ENCODE measurements around the gene SUGP2.
"Not testable (repeated sequence)": the region's sequence is repeated elsewhere in the genome, so short reads cannot be mapped to it uniquely, and the experiment has no call there.

Gene SUGP2

DNA sequence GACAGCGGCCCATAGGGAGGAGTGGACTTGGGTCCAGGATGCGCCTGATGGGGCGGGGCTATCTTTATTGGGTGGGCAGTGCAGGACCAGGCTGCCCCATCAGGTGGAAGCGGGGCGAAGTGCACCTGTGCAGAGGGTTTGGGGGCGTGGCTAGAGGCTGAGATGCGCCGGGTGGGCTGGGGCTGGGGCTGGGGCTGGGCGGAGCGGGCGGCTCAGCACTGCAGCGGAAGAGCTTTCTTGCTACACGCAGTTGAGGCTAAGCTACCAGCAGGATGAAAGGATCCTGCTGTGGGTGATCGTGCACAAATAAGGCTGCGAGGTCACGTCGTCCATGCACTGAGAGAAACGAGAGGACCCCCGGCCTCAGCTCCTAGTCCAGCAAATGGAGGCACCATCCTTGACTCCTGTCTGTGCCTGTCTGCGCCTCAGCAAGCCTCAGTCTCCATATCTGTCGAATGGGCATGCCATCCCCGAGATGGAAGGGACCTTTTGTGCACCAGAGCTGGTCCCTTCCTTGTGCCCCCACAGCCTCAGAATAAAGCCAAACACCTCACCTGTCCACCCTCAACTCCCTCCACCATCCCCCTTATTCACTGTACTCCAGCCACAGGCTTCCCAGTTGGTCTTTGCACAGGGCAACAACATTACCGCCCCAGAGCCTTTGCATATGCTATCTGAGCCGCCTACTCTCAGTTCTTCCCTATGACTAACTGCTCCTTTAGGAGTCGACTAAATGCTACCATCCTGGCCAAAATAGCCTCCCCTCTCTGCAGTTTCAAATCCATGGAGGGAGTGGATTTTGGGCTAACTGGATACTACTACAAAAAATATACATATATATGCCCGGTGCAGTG is 71.3 kb downstream of the SUGP2 start:
- H3K4me3 ChIP-seq (ENCODE audit: low read depth, low read length): no peak overlapping the region
- TF ChIP-seq, protein P1, sequence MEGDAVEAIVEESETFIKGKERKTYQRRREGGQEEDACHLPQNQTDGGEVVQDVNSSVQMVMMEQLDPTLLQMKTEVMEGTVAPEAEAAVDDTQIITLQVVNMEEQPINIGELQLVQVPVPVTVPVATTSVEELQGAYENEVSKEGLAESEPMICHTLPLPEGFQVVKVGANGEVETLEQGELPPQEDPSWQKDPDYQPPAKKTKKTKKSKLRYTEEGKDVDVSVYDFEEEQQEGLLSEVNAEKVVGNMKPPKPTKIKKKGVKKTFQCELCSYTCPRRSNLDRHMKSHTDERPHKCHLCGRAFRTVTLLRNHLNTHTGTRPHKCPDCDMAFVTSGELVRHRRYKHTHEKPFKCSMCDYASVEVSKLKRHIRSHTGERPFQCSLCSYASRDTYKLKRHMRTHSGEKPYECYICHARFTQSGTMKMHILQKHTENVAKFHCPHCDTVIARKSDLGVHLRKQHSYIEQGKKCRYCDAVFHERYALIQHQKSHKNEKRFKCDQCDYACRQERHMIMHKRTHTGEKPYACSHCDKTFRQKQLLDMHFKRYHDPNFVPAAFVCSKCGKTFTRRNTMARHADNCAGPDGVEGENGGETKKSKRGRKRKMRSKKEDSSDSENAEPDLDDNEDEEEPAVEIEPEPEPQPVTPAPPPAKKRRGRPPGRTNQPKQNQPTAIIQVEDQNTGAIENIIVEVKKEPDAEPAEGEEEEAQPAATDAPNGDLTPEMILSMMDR (IDR thresholded peaks at IDR 0.05; ENCODE audit: low read depth, low read length): no peak

DNA sequence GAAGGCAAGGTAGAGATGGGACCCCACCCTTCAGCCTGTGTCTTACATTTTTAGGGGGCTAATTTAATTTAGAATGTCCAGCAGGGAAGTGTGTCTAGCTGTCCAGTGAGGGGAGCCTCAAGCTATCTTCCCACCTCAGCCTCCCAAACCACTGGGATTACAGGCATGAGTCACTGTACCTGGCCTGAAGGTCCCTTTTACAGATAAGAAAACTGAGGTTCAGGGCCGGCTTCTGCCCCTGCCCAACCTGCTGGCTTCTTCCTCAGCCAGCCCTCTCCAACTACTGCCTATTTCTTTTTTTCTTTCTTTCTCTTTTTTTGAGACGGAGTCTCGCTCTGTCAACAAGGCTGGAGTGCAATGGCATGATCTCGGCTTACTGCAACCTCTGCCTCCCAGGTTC is 72.9 kb downstream of the SUGP2 start:
- TF ChIP-seq, protein P1 (IDR thresholded peaks at IDR 0.05; ENCODE audit: low read depth, low read length): no peak
- H3K4me3 ChIP-seq (ENCODE audit: low read depth, low read length): no peak overlapping the region

DNA sequence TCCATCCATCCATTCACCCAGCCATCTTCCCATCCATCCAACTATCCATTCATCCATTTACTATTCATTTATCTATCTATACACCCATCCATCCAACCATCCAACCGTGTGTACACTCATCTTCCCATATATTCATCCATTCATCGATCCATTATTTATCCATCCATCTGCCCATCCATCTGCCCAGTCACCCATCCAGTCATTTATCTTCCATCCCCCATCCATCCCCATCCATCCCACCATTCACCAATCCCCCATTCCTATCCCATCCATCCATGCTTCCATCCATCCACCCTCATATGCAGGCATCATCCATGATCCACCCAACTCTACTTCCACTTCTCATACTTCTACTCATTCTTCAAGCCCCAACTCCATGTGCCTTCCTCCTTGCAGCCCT is 78.3 kb downstream of the SUGP2 start:
- TF ChIP-seq, protein P1 (IDR thresholded peaks at IDR 0.05; ENCODE audit: low read depth, low read length): no peak

DNA sequence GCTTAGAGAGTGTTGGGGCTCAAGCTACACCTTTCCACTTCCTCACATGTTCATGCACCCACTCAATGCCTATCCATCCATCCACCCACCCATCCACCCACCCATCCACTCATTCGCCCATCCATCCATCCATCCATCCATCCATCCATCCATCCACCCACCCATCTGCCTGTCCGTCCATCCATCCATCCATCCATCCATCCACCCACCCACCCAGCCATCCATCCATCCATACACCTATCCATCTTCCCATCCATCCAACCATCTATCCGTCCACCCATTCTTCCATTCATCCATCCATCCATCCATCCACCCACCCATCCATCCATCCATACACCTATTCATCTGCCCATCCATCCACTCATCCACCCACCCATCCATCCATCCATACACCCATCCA is 79.2 kb downstream of the SUGP2 start:
- TF ChIP-seq, protein P1 (IDR thresholded peaks at IDR 0.05; ENCODE audit: low read depth, low read length): no peak
- no peak overlapping the region for H3K4me3 ChIP-seq (ENCODE audit: low read depth, low read length)

More for the DNA sequence above, 78.3 kb downstream of the SUGP2 start:
- no peak overlapping the region for H3K4me3 ChIP-seq (ENCODE audit: low read depth, low read length)

DNA sequence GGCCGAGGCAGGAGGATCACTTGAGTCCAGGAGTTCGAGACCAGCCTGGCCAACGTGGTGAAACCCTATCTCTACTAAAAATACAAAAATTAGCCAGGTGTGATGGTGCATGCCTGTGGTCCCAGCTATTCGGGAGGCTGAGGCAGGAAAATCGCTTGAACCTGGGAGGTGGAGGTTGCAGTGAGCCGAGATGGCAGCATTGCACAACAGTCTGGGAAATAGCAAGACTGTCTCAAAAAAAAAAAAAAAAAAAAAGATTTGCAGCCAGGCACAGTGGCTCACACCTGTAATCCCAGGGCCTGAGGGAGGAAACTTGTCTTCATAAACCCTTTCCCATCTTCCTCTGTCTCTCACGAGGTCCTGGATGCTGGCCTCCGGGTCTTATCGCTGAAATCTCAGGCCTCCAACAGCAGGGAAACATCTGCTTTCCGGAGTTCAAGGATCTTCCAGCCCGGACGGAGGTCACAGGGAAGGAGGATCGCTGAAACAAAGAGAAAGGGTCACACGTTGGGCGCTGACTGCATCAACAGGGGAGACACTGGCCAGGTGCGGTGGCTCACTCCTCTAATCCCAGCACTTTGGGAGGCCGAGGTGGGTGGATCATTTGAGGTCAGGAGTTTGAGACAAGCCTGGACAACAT is 80.8 kb downstream of the SUGP2 start:
- H3K4me3 ChIP-seq (ENCODE audit: low read depth, low read length): not testable (repeated sequence)

DNA sequence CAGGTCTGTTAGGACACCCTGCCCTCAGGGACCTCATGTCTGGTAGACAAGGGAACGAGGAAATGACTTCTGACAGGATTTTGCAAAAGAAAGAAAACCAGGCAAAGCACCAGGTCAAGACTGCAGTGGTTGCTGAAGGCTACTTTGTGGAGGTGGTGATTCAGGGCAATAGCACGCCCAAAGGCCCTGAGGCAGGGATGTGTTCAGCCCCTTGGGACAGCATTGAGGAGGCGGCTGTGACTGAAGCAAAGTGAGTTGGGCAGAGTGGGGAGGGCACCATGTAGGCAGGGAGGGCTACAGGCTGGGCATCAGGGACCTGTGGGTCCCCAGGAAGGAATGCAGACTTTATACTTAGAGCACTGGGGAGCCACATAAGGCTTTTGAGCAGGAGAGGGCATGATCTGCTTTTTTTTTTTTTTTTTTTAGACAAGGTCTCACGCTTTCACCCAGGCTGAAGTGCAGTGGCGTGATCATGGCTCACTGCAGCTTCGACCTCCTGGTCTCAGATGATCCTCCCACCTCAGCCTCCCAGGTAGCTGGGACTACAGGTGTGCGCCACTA is 81.5 kb downstream of the SUGP2 start:
- TF ChIP-seq, protein P1 (IDR thresholded peaks at IDR 0.05; ENCODE audit: low read depth, low read length): no peak

DNA sequence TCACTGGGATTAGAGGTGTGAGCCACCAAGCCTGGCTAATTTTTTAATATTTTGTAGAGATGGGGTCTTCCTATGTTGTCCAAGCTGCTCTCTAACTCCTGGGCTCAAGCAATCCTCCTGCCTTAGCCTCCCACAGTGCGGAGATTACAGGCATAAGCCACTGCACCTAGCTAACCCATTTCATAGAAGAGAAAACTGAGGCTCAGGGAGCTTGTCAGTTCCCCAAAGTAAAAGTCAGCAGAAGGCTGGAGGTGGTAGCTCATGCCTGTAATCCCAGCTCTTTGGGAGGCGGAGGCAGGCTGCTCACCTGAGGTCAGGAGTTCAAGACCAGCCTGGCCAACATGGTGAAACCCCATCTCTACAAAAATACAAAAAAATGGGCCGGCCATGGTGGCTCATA is 83.5 kb downstream of the SUGP2 start:
- no peak overlapping the region for H3K4me3 ChIP-seq (ENCODE audit: low read depth, low read length)
- TF ChIP-seq, protein P1 (IDR thresholded peaks at IDR 0.05; ENCODE audit: low read depth, low read length): no peak

More for the DNA sequence above, 81.5 kb downstream of the SUGP2 start:
- H3K4me3 ChIP-seq (ENCODE audit: low read depth, low read length): no peak overlapping the region
